IPS-NIHi11 (cell line): ENCODE data around the gene IFIT3.
"Not testable (repeated sequence)": the region's sequence is repeated elsewhere in the genome, so short reads cannot be mapped to it uniquely, and the experiment has no call there.

Experiments
- DNase-seq: peaks from one replicate; pipeline ENCODE4 v3.0.0; 2012; ENCODE audit warnings: mixed read lengths, low spot score

IFIT3 gene

GRCh38 chr10:89336241-89336640, 8.4 kb downstream of the IFIT3 start:
- no peak for DNase-seq

DNA sequence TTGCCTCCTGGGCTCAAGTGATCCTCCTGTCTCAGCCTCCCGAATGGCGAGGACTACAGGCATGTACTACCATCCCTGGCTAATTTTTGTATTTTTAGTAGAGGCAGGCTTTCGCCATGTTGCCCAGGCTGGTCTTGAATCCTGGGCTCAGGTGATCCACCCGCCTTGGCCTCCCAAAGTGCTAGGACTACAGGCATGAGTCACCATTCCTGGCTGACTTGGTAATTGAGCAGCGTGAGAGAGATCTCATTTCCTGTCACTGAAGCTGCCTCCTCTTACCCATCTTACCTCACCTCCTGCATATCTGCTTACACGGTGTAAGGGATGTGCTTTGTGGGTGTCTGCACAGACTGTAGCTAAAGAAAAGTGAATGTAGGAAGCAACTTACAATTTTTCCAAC, 9.7 kb downstream of the IFIT3 start:
- DNase-seq: no peak

DNA sequence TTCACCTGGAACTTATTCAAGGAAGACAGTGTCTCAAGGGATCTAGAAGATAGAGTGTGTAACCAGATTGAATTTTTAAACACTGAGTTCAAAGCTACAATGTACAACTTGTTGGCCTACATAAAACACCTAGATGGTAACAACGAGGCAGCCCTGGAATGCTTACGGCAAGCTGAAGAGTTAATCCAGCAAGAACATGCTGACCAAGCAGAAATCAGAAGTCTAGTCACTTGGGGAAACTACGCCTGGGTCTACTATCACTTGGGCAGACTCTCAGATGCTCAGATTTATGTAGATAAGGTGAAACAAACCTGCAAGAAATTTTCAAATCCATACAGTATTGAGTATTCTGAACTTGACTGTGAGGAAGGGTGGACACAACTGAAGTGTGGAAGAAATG, 10.9 kb downstream of the IFIT3 start:
- DNase-seq: no peak

DNA sequence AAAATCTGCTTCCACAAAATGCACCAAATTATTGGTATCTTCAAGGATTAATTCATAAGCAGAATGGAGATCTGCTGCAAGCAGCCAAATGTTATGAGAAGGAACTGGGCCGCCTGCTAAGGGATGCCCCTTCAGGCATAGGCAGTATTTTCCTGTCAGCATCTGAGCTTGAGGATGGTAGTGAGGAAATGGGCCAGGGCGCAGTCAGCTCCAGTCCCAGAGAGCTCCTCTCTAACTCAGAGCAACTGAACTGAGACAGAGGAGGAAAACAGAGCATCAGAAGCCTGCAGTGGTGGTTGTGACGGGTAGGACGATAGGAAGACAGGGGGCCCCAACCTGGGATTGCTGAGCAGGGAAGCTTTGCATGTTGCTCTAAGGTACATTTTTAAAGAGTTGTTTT, 12.1 kb downstream of the IFIT3 start:
- no peak for DNase-seq

- no peak for DNase-seq
These were observed 13.9 kb downstream of the IFIT3 start for GRCh38 chr10:89341649-89342048.

- no peak for DNase-seq
These were observed 14.6 kb downstream of the IFIT3 start for GRCh38 chr10:89342206-89342958.

DNA sequence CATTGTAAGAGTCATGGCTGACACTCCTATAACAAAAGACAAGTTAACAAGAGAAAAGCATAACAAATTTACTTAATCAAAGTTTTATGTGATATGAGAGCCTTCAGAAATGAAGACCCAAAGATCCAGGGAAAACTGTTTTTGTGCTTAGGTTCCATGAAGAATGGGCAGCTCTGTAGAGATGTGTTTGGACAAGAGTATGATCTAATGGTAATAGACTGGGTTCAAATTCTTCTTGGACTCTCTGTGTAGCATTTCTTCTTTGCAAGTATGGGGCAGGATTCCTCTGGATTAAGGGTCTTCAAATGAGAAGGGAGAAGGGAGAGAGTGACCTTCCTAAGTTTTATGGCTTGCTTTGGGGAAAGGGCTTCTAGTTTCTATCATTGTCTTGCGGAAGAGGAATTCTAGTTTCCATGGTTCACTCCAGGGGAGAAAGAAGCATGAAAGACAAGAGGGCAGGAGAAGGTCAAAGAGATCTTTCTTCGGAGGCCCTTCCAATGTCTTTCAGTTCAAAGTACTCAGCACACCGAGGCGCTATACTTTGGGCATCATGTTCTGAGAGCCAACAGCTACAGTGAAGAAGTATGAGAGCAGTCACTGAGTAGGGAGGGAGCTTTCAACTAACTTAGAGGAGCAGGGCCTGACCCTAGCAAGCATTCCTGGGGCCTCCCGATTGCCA, 15.4 kb downstream of the IFIT3 start:
- no peak for DNase-seq

DNA sequence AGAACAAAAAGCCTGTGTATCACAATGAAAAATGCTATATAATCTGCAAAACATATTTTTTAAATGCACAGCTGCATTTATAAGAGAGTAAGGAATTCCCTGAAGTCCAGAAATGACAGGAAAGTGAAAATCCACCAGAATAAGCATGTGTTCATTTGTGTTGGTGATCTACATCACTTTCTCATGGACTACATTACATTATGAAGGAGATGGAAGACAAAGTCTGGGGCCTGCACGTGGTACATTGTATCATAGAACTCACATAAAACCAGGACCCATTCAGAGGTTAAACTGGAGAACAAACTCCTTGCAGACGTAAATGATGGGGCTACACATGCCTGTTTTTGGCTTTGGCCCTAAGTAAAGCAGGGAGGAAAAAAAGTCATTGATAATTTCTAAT, 16.4 kb downstream of the IFIT3 start:
- no peak for DNase-seq

- DNase-seq: no peak
These were observed 17.7 kb downstream of the IFIT3 start for GRCh38 chr10:89345367-89346000.

GRCh38 chr10:89346405-89347254, 18.8 kb downstream of the IFIT3 start:
- peak; percentile 35 for DNase-seq

DNA sequence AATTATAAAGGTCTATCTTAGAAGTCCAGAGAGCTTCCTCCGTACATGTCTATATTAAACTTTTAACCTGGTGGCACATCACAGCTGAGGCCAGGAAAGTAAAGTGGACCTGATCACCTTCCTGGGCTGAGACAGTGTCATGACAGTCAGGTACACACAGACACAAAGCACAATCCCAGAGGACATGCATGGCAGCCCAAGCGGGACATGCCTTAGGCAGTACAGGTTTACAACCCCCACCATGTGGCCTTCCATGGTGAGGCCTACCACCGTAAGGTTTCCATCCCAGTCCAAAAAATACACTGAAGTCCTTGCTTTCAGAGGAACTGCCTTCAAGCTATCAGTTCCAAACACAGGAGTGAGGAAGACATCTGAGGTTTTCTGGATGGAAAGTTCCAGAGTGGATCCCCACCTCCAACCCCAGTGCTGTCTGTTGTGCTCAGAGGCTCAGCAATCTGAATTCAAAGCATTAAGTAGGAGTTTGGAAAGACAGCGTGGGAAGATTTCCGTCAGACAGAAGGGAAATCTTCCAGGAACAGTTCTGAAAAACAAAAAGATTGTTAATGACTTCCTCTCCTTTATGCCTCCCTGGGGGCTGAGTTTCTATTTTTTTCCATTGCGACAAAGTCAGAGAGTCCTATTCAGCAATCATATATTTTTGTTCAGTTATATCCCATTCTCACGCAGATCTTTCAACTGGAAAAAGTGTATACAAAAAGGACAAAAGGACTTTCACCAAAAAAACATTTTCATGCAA, 20.1 kb downstream of the IFIT3 start:
- DNase-seq: no peak

DNA sequence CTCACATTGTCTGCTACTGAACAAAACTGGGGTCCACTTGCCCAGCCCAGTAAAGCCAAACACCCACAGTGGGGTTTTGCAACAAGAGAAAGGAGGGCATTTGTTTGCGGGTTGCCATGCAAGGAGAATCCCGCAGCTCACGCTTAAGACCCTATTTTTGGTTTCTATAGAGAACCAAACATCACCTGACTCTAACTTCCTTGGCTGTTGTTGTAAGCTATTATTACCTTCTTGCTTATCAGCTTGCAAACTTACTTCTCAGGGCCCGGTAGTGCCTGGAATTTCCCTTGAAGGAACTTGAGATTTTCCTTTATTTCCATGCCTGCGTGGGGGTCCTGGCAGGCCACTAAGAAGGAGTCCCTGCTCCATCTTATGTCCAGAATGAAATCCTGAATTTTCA, 20.7 kb downstream of the IFIT3 start:
- no peak for DNase-seq

DNA sequence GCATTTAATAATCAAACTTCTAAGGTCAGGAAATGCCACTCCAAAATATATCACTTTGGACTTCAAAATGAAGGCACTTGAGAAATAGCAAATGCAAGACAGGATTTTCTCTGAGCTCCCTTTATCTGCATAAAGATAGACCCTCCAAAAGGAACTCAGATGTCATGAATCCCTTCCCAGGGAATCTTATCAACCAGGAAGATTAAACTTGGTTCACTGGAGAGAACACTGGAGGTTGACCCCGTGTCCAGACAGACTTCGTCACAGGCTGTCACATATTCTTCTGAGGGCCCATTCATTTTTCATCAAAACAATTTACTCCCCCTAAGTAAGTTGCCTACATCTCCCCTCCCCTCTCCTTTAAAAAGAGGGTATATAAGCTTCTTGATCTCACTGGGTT, 21.2 kb downstream of the IFIT3 start:
- DNase-seq: no peak

DNA sequence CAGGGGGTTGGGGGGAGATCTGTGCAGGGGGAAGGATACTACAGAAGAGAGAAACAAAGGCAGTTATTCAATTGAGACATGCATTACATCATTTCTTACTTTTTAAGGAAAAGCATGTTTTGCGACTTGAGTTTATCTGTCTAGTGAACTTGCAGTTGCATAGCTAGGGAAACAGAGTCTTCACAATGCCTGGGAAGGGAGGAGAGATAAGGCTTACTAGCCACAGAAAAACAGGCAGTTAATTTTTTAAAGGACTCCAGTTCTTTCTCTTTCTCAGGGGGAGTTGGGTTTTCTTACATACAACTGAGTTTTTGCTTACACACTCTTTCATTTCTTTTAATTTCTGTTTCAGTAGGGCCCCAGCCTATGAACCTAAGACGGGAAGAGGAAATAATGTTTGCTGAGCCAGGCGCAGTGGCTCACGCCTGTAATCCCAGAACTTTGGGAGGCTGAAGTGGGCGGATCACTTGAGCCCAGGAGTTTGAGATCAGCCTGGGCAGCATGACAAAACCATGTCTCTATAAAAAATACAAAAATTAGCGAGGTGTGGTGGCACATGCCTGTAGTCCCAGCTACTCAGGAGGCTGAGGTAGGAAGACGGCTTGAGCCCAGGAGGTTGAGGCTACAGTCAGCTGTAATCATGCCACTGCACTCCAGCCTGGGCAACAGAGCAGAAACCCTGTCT, 23.0 kb downstream of the IFIT3 start:
- not testable (repeated sequence) for DNase-seq

- no peak for DNase-seq
These were observed 23.6 kb downstream of the IFIT3 start for GRCh38 chr10:89351412-89351779.

- peak; percentile 50 for DNase-seq
These were observed 24.2 kb downstream of the IFIT3 start for GRCh38 chr10:89351780-89352597.

GRCh38 chr10:89352802-89353201, 25.0 kb downstream of the IFIT3 start:
- no peak for DNase-seq

DNA sequence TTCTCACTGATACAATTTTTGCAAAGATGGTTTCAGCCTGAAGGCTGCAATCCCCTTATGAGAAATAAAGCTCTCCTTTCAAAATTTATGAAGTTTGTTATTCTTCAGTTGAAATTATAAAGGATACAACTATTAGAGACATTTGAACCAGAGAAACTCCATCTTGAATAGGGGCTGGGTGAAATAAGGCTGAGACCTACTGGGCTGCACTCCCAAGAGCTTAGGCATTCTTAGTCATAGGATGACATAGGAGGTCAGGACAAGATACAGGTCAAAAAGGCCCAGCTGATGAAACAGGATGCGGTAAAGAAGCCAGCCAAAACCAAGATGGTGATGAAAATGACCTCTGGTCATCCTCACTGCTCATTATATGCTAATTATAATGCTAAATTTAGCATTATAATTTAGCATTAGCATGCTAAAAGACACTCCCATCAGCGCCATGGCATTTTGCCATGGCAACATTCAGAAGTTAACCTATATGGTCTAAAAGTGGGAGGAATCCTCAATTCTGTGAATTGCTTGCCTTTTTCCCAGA, 27.7 kb downstream of the IFIT3 start:
- DNase-seq: no peak

DNA sequence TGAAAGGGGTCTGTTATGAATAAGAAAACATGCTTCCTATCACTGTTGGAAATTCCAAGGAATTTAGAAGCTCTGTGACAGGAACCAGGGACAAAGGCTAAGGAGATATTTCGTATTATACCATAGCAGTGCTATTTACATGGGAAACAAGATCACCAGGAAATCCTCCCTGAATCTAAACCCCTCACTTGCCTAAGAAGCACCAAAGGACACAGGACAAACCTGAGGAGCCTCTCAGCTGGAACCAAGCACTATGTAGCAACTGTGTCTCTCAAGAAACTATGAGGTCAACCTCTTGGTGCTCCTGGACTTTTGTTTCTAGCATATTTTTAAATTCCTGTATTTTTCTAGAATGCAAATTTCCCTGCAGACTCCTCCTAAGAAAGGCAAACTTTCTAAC, 29.3 kb downstream of the IFIT3 start:
- no peak for DNase-seq

- no peak for DNase-seq
These were observed 30.2 kb downstream of the IFIT3 start for GRCh38 chr10:89357975-89358374.
